ENCODE measurements around the gene RHEX. TPM values are rescaled to one million over a fixed set of nuclear protein-coding genes. Genes with fewer than 3 reads are reported as not detected.
A peak's percentile ranks its signal among the peaks of the same experiment; 100 is the strongest.

RHEX gene
- total RNA-seq, 1 experiment from 2014 or later, result 88.9 TPM

DNA sequence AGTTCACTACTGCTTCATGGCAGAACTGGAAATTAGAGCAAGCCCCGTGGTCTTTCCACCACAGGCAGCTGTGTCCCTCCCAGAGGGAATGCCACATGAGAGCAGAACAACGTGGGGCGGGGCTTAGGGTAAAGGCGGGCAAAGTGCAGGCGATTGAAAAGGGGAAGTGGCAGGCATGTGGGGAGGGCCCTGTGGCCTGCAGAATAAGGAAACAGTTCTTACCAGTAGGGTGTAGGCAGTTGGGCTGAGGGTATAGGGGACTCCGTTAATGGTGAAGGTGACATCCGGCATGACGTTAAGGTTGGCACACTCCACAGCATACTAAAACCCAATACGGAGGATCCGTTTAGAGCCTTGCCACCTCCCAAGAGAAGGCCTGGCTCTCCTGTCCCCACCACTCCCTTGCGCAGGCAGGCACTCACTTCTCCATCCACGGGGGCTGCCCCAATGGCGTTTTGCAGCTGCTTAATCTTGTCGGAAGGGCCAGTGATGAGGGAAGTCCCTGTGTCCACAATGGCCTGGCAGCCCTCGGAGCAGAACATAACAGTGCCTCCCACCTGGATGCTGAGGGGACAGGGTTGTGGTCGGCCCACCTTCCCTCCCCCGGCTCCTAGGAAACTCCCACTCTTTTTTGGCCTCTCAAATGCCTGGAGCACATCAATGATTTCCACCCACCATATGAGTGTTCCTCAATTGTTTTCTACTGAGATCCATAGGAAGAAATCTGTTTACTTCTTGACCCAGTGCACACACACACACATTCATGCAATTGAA, 40.7 kb upstream of the RHEX start:
- H3K36me3 Mint-ChIP-seq (ENCODE audit: insufficient read depth, unreplicated experiment), result peaks cover 62% of the 10 kb centered on the region
- TF ChIP-seq, protein P1, sequence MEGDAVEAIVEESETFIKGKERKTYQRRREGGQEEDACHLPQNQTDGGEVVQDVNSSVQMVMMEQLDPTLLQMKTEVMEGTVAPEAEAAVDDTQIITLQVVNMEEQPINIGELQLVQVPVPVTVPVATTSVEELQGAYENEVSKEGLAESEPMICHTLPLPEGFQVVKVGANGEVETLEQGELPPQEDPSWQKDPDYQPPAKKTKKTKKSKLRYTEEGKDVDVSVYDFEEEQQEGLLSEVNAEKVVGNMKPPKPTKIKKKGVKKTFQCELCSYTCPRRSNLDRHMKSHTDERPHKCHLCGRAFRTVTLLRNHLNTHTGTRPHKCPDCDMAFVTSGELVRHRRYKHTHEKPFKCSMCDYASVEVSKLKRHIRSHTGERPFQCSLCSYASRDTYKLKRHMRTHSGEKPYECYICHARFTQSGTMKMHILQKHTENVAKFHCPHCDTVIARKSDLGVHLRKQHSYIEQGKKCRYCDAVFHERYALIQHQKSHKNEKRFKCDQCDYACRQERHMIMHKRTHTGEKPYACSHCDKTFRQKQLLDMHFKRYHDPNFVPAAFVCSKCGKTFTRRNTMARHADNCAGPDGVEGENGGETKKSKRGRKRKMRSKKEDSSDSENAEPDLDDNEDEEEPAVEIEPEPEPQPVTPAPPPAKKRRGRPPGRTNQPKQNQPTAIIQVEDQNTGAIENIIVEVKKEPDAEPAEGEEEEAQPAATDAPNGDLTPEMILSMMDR (IDR thresholded peaks at IDR 0.05; ENCODE audit: unreplicated experiment), result no peak
- H3K27ac Mint-ChIP-seq (ENCODE audit: unreplicated experiment), result peak overlapping the region; percentile 63
- H3K4me3 Mint-ChIP-seq (ENCODE audit: low read depth, unreplicated experiment), result no peak overlapping the region
- no peaks in the 10 kb centered on the region for H3K9me3 Mint-ChIP-seq (ENCODE audit: low read depth, unreplicated experiment)
- H3K4me1 Mint-ChIP-seq (ENCODE audit: low read depth, unreplicated experiment), result peaks cover 44% of the 10 kb centered on the region
- peak; percentile 70 for DNase-seq
- intact Hi-C loops (cut with micrococcal nuclease; ENCODE audit: unreplicated experiment), result no loop called here
- H3K27me3 Mint-ChIP-seq (ENCODE audit: unreplicated experiment), result no peaks in the 10 kb centered on the region
- CTCF ChIA-PET, result no interaction called here
- BruUV-seq (replicated peaks), result no TSS peak

DNA sequence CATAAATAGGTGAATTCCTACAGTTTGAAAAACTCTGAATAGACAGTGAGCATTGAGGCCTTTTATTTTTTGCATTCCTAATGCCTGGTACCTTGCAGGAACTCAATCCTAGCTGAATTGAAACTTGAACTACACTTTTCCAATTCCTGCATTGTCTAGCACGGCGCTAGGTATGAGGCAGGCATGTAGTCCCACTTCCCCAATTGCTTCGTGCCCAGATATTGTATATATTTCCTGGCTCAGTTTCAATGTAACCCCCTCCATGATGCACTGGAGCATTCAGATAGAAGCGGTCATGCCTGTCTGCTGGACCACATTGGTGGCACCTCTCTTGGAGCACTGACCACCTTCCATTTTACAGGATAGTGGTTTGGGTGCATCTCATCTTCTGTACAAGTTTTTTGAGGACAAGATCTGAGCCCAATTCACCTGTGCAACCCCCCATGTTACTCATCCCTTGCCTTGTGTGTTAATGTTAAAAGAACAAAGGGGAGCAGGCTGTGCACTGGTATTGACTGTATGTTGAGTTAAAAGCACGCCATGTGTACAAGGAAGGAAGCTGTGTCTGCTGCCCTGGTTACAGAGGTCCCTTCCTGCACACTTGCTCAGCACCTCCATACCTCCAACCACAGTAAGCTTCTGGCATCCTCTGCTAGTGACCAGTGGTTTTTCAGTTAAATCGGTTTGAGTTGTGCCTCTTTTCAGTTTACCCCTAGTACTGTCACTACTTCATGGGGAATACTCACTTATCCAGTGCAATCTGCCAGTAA, 39.8 kb upstream of the RHEX start:
- peaks cover 44% of the 10 kb centered on the region for H3K4me1 Mint-ChIP-seq (ENCODE audit: low read depth, unreplicated experiment)
- H3K27ac Mint-ChIP-seq (ENCODE audit: unreplicated experiment), result no peak overlapping the region
- no peak for DNase-seq
- no TSS peak for BruUV-seq (replicated peaks)
- no peaks in the 10 kb centered on the region for H3K27me3 Mint-ChIP-seq (ENCODE audit: unreplicated experiment)
- TF ChIP-seq, protein P1 (IDR thresholded peaks at IDR 0.05; ENCODE audit: unreplicated experiment), result no peak
- no peak overlapping the region for H3K4me3 Mint-ChIP-seq (ENCODE audit: low read depth, unreplicated experiment)
- CTCF ChIA-PET, result no interaction called here
- intact Hi-C loops (cut with micrococcal nuclease; ENCODE audit: unreplicated experiment), result no loop called here
- no peaks in the 10 kb centered on the region for H3K9me3 Mint-ChIP-seq (ENCODE audit: low read depth, unreplicated experiment)
- peaks cover 62% of the 10 kb centered on the region for H3K36me3 Mint-ChIP-seq (ENCODE audit: insufficient read depth, unreplicated experiment)

DNA sequence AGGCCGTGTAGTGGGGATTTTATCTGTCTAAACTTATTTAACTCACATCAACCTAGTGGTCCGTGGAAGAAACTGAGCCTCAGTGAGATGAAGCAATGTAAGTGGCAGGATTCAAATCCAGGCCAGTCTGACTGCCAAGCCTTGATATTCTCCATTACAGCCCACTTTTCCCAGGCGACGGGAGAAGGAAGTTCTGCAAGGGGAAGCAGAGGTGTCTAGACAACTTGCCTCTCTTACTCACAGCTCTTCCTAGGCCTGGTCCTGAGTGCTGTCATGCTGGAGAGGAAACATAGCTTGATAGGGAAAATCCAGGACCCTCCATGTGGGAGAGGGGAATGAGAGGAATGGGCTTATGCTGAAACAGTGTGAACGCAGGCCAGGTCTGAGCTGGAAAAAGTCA, 38.4 kb upstream of the RHEX start:
- DNase-seq, result no peak
- intact Hi-C loops (cut with micrococcal nuclease; ENCODE audit: unreplicated experiment), result no loop called here
- H3K4me1 Mint-ChIP-seq (ENCODE audit: low read depth, unreplicated experiment), result peaks cover 53% of the 10 kb centered on the region
- peaks cover 61% of the 10 kb centered on the region for H3K36me3 Mint-ChIP-seq (ENCODE audit: insufficient read depth, unreplicated experiment)
- no TSS peak for BruUV-seq (replicated peaks)
- H3K9me3 Mint-ChIP-seq (ENCODE audit: low read depth, unreplicated experiment), result no peaks in the 10 kb centered on the region
- H3K27me3 Mint-ChIP-seq (ENCODE audit: unreplicated experiment), result no peaks in the 10 kb centered on the region
- TF ChIP-seq, protein P1 (IDR thresholded peaks at IDR 0.05; ENCODE audit: unreplicated experiment), result no peak
- no peak overlapping the region for H3K4me3 Mint-ChIP-seq (ENCODE audit: low read depth, unreplicated experiment)
- no peak overlapping the region for H3K27ac Mint-ChIP-seq (ENCODE audit: unreplicated experiment)
- CTCF ChIA-PET, result no interaction called here

DNA sequence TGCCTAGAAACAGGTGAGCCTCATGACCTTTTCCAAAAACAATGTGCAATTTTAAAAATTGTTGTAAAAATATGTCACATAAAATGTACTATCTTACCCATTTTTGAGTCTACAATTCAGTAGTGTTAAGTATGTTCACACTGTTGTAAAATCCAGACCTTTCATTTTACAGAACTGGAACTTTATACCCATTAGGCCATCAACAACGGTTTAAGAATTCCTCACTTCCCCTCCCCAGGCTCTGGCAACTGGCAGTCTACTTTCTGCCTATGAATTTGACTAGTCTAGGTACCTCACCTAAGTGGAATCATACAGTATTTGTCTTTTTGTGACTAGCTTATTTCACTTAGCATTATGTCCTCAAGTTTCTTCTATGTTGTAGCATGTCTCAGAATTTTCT, 37.9 kb upstream of the RHEX start:
- H3K4me3 Mint-ChIP-seq (ENCODE audit: low read depth, unreplicated experiment), result no peak overlapping the region
- no TSS peak for BruUV-seq (replicated peaks)
- CTCF ChIA-PET, result no interaction called here
- no peaks in the 10 kb centered on the region for H3K9me3 Mint-ChIP-seq (ENCODE audit: low read depth, unreplicated experiment)
- H3K36me3 Mint-ChIP-seq (ENCODE audit: insufficient read depth, unreplicated experiment), result peaks cover 57% of the 10 kb centered on the region
- intact Hi-C loops (cut with micrococcal nuclease; ENCODE audit: unreplicated experiment), result no loop called here
- DNase-seq, result no peak
- H3K4me1 Mint-ChIP-seq (ENCODE audit: low read depth, unreplicated experiment), result peaks cover 53% of the 10 kb centered on the region
- H3K27ac Mint-ChIP-seq (ENCODE audit: unreplicated experiment), result no peak overlapping the region
- no peaks in the 10 kb centered on the region for H3K27me3 Mint-ChIP-seq (ENCODE audit: unreplicated experiment)
- TF ChIP-seq, protein P1 (IDR thresholded peaks at IDR 0.05; ENCODE audit: unreplicated experiment), result no peak

Measured in Calu3 (cell line).